ENCODE data around the gene LAMA5. TPM values are rescaled to one million over a fixed set of nuclear protein-coding genes. Genes with fewer than 3 reads are reported as not detected.

Gene LAMA5
- polyA plus RNA-seq, 3 donors, result 0.05 TPM; not detected in 2

GRCh38 chr20:62327726-62328495 lies 39.2 kb downstream of the LAMA5 start:
- no peak overlapping the region for H3K27ac ChIP-seq (ENCODE audit: low read depth in 1 of 2, low read length in 2 of 2)
- no peaks in the 10 kb centered on the region for H3K9me3 ChIP-seq (replicated peaks in 1 of 2; ENCODE audit: control insufficient read depth in 1 of 2, insufficient read depth in 1 of 2, low read length in 2 of 2)
- H3K9me3 Mint-ChIP-seq, result peaks cover 0 to 3% (median 0%) of the 10 kb centered on the region in 7 donors
- 86% methylated on average over 17 of the region's 33 CpGs for WGBS (ENCODE audit: insufficient coverage)
- no peak for TF ChIP-seq CTCF (IDR thresholded peaks at IDR 0.05)
- no peaks in the 10 kb centered on the region for H4K20me1 ChIP-seq (ENCODE audit: insufficient read depth, low read length)
- H3K36me3 Mint-ChIP-seq, result no peaks in the 10 kb centered on the region
- no peak for DNase-seq
- H3K4me3 ChIP-seq (replicated peaks in 1 of 3; ENCODE audit: low read depth in 2 of 3, low read length in 3 of 3), result no peak overlapping the region
- H3K4me3 Mint-ChIP-seq, result no peak overlapping the region
- H3K27ac Mint-ChIP-seq, result peak overlapping the region in 1 of 7 donors; percentile 61
- H3K4me2 ChIP-seq (replicated peaks; ENCODE audit: extremely low read depth, low read length, poor library complexity, severe bottlenecking), result no peak overlapping the region
- H3K36me3 ChIP-seq (replicated peaks in 1 of 2; ENCODE audit: control insufficient read depth in 1 of 2, insufficient read depth in 2 of 2, low read length in 2 of 2), result no peaks in the 10 kb centered on the region
- H2AFZ ChIP-seq (ENCODE audit: insufficient read depth, low read depth, low read length, poor library complexity, severe bottlenecking), result no peak overlapping the region
- no peaks in the 10 kb centered on the region for H3K4me1 ChIP-seq (ENCODE audit: control insufficient read depth in 1 of 2, insufficient read depth in 2 of 2, low read length in 2 of 2)
- H3K79me2 ChIP-seq (ENCODE audit: insufficient read depth, low read length), result no peaks in the 10 kb centered on the region
- no peak overlapping the region for H3K9ac ChIP-seq (ENCODE audit: insufficient read depth, low read length, poor library complexity, severe bottlenecking)
- H3K27me3 Mint-ChIP-seq (ENCODE audit: low read depth in 3 of 3), result peaks cover 0 to 3% (median 2%) of the 10 kb centered on the region in 3 donors
- H3K27me3 ChIP-seq (ENCODE audit: control insufficient read depth in 2 of 2, insufficient read depth in 2 of 2, low read length in 2 of 2), result no peaks in the 10 kb centered on the region
- no peaks in the 10 kb centered on the region for H3K4me1 Mint-ChIP-seq
- intact Hi-C loops (cut with micrococcal nuclease), result no loop called here

- H3K27ac ChIP-seq (ENCODE audit: low read depth in 1 of 2, low read length in 2 of 2), result no peak overlapping the region
- H3K9ac ChIP-seq (ENCODE audit: insufficient read depth, low read length, poor library complexity, severe bottlenecking), result no peak overlapping the region
- no peaks in the 10 kb centered on the region for H3K9me3 ChIP-seq (replicated peaks in 1 of 2; ENCODE audit: control insufficient read depth in 1 of 2, insufficient read depth in 1 of 2, low read length in 2 of 2)
- no peaks in the 10 kb centered on the region for H3K4me1 ChIP-seq (ENCODE audit: control insufficient read depth in 1 of 2, insufficient read depth in 2 of 2, low read length in 2 of 2)
- intact Hi-C loops (cut with micrococcal nuclease), result no loop called here
- no peaks in the 10 kb centered on the region for H3K4me1 Mint-ChIP-seq
- H3K36me3 ChIP-seq (replicated peaks in 1 of 2; ENCODE audit: control insufficient read depth in 1 of 2, insufficient read depth in 2 of 2, low read length in 2 of 2), result no peaks in the 10 kb centered on the region
- DNase-seq, result no peak
- no peaks in the 10 kb centered on the region for H4K20me1 ChIP-seq (ENCODE audit: insufficient read depth, low read length)
- no peaks in the 10 kb centered on the region for H3K27me3 ChIP-seq (ENCODE audit: control insufficient read depth in 2 of 2, insufficient read depth in 2 of 2, low read length in 2 of 2)
- no peak overlapping the region for H3K4me3 Mint-ChIP-seq
- H3K79me2 ChIP-seq (ENCODE audit: insufficient read depth, low read length), result no peaks in the 10 kb centered on the region
- no peak overlapping the region for H3K27ac Mint-ChIP-seq
- H3K27me3 Mint-ChIP-seq (ENCODE audit: low read depth in 3 of 3), result peaks cover 0 to 3% (median 2%) of the 10 kb centered on the region in 3 donors
- H3K4me2 ChIP-seq (replicated peaks; ENCODE audit: extremely low read depth, low read length, poor library complexity, severe bottlenecking), result no peak overlapping the region
- peaks cover 0 to 3% (median 0%) of the 10 kb centered on the region in 7 donors for H3K9me3 Mint-ChIP-seq
- H2AFZ ChIP-seq (ENCODE audit: insufficient read depth, low read depth, low read length, poor library complexity, severe bottlenecking), result no peak overlapping the region
- 88% methylated on average over 29 of the region's 30 CpGs for WGBS (ENCODE audit: insufficient coverage)
- no peaks in the 10 kb centered on the region for H3K36me3 Mint-ChIP-seq
- H3K4me3 ChIP-seq (replicated peaks in 1 of 3; ENCODE audit: low read depth in 2 of 3, low read length in 3 of 3), result no peak overlapping the region
- no peak for TF ChIP-seq CTCF (IDR thresholded peaks at IDR 0.05)
Measured at GRCh38 chr20:62326959-62327725, 40.0 kb downstream of the LAMA5 start.
